GM12878 (cell line): ENCODE results near the gene BBLN. TPM values are rescaled to one million over a fixed set of nuclear protein-coding genes. Genes with fewer than 3 reads are reported as not detected.

Experiments
- ATAC-seq: fragments of 200-7000 bp; cut with Tn5 transposase; 3 replicates; pipeline ENCODE4 v1.9.1; 2020; ENCODE audit warnings: mild to moderate bottlenecking, moderate library complexity
- BruUV-seq: library from RNA; stranded (reverse); fragments of 400-500 nt; replicated peaks from 2 replicates; lab custom pipeline; 2021; lab: Mats Ljungman, UMichigan
- CTCF ChIA-PET: fragments of 300-600 bp; sonication (Branson Sonifier 250); formaldehyde crosslinking; extraction: SDS; loops from one replicate; lab custom pipeline; 2021; ENCODE audit warnings: inconsistent platforms; lab: Yijun Ruan, JAX
- POLR2A ChIA-PET: fragments of 350-600 bp; formaldehyde crosslinking; extraction: SDS; loops from one replicate; lab custom pipeline; 2021; ENCODE audit warnings: inconsistent platforms; lab: Charles Lee
- RAD21 ChIA-PET: fragments of 300-600 bp; sonication (Branson Sonifier 250); formaldehyde crosslinking; loops from one replicate; lab custom pipeline; 2023; ENCODE audit warnings: antibody characterized with exemption; ENCODE audit not compliant: unreplicated experiment; lab: Charles Lee
- SMC1A ChIA-PET: fragments of 300-600 bp; sonication (Branson Sonifier 250); formaldehyde crosslinking; loops from one replicate; lab custom pipeline; 2023; ENCODE audit not compliant: unreplicated experiment, uncharacterized antibody; lab: Charles Lee
- DNase-seq: peaks from one replicate; pipeline ENCODE4 v3.0.0-alpha.2; 2011; ENCODE audit warnings: low read depth, low spot score
- FAIRE-seq: peaks from 3 replicates; lab custom pipeline; 2011; peaks lifted over from hg19 to GRCh38; lab: Jason Lieb, UNC
- H2AFZ ChIP-seq: 2 replicates; pipeline ENCODE4 v1.6.0; 2011; ENCODE audit warnings: low read depth, low read length, control low read depth; ENCODE audit not compliant: control insufficient read depth
- H3K27ac ChIP-seq: 2 replicates; pipeline ENCODE4 v1.5.1; 2011; ENCODE audit warnings: control low read depth; ENCODE audit not compliant: control insufficient read depth, insufficient read depth
- H3K27me3 ChIP-seq, 2 experiments: replicated peaks in 1 of 2; 2 replicates each; pipeline versions ENCODE4 v1.6.0 to v1.6.1; 2011; ENCODE audit warnings: low read length in 1 of 2; ENCODE audit not compliant: control insufficient read depth in 2 of 2, insufficient read depth in 2 of 2
- H3K36me3 ChIP-seq, 2 experiments: 2 replicates each; pipeline ENCODE4 v1.5.1; 2011; ENCODE audit warnings: low read length in 1 of 2; ENCODE audit not compliant: control insufficient read depth in 2 of 2, insufficient read depth in 2 of 2
- H3K4me1 ChIP-seq: 2 replicates; pipeline ENCODE4 v1.6.1; 2011; ENCODE audit warnings: mild to moderate bottlenecking, low read length, moderate library complexity, mixed read lengths; ENCODE audit not compliant: control insufficient read depth, insufficient read depth
- H3K4me2 ChIP-seq: 2 replicates; pipeline ENCODE4 v1.6.0; 2011; ENCODE audit warnings: control low read depth; ENCODE audit not compliant: control insufficient read depth, insufficient read depth
- H3K4me3 ChIP-seq: fragments of 200-600 bp; sonication (generic); 2 replicates; pipeline ENCODE4 v1.5.1; 2016
- H3K79me2 ChIP-seq: 2 replicates; pipeline ENCODE4 v1.6.0; 2011; ENCODE audit warnings: low read length; ENCODE audit not compliant: control insufficient read depth, insufficient read depth
- H3K9ac ChIP-seq: 2 replicates; pipeline ENCODE4 v1.8.0; 2011; ENCODE audit warnings: low read length, control low read depth, mixed read lengths; ENCODE audit not compliant: control insufficient read depth, insufficient read depth
- H3K9me3 ChIP-seq: replicated peaks from 3 replicates; pipeline ENCODE4 v1.5.1; 2011; ENCODE audit warnings: mild to moderate bottlenecking, low read length; ENCODE audit not compliant: control insufficient read depth, insufficient read depth
- H4K20me1 ChIP-seq: 2 replicates; pipeline ENCODE4 v1.6.0; 2011; ENCODE audit not compliant: control insufficient read depth, insufficient read depth
- E2F4 ChIP-seq: IDR thresholded peaks from 2 replicates; pipeline ENCODE4 v1.6.1; 2012; ENCODE audit warnings: low read depth, low read length, improper control_type of control experiment
- E4F1 ChIP-seq: fragments of 450-650 bp; IDR thresholded peaks from 2 replicates; pipeline ENCODE4 v1.6.1; 2018; ENCODE audit warnings: borderline replicate concordance, mild to moderate bottlenecking; ENCODE audit not compliant: partially characterized antibody
- IRF4 ChIP-seq: IDR thresholded peaks from 2 replicates; pipeline ENCODE4 v1.6.1; 2011; ENCODE audit warnings: low read depth, low read length
- USF2 ChIP-seq: IDR thresholded peaks from 2 replicates; pipeline ENCODE4 v1.6.1; 2011; ENCODE audit warnings: low read depth, low read length, improper control_type of control experiment, borderline replicate concordance
- ZBTB11 ChIP-seq: fragments of 450-650 bp; formaldehyde crosslinking; IDR thresholded peaks from 2 replicates; pipeline ENCODE4 v1.5.0; 2022; ENCODE audit warnings: mild to moderate bottlenecking, missing genetic modification characterization
- WGBS: methylation state at CpG from one replicate; pipeline ENCODE4 v1.1.6; 2016; ENCODE audit warnings: low lambda C conversion rate; ENCODE audit not compliant: insufficient replicate concordance, insufficient coverage; ENCODE audit errors: missing lambda C conversion rate; 5-methylcytosine and 5-hydroxymethylcytosine counted together
- in situ Hi-C: fragments of 300-500 bp; cut with MboI; formaldehyde crosslinking; loops from 9 replicates; pipeline ENCODE4 v1.14.3; 2018; ENCODE audit warnings: mixed read lengths
- intact Hi-C: fragments of 100-400 bp; cut with micrococcal nuclease; formaldehyde crosslinking; loops from one replicate; pipeline ENCODE4 v1.14.2; 2022; ENCODE audit not compliant: unreplicated experiment
- polyA plus RNA-seq, 11 experiments: library from polyadenylated mRNA; depleted of rRNA in 4 of 11; unstranded in 6 of 11; stranded (reverse) in 5 of 11; fragments of >200 nt; fragmentation: Nextera tagmentation in 4 of 11; fragmentation: Illumina TruSeq in 1 of 11; extraction: Ambion mirVana in 4 of 11; extraction: Trizol in 1 of 11; gene quantifications; 1 replicate in 1 of 11; 2 replicates in 10 of 11; pipeline versions ENCODE4 v1.2.1 to v1.2.3, GENCODE V29; 2011 to 2016; ENCODE audit warnings: inconsistent platforms in 2 of 11, missing spikeins in 2 of 11, low read depth in 1 of 11
- total RNA-seq, 4 experiments: library from RNA; depleted of rRNA in 3 of 4; stranded (reverse); fragments of >200 nt in 3 of 4; fragmentation: Illumina TruSeq in 1 of 4; extraction: Trizol in 1 of 4; gene quantifications; 2 replicates each; pipeline versions ENCODE4 v1.2.1 to v1.2.3, GENCODE V29; 2013 to 2021

BBLN gene
- total and polyA plus RNA-seq, 10 of the 15 experiments (the other 5 are each of a cell fraction or from before 2014, with no cell fraction given) = 3.8 to 194 (median 66.2) TPM

- Histone ChIP-seq H3K4me3 (no peak overlapping the region), H4K20me1 (no peaks in the 10 kb centered on the region), H3K9ac (no peak overlapping the region), H3K36me3 (no peaks in the 10 kb centered on the region), H3K27ac (no peak overlapping the region), H2AFZ (no peak overlapping the region), H3K4me1 (no peaks in the 10 kb centered on the region), H3K9me3 (no peaks in the 10 kb centered on the region), H3K4me2 (no peak overlapping the region), H3K79me2 (no peaks in the 10 kb centered on the region), H3K27me3 (peaks cover 1 to 2% of the 10 kb centered on the region in 2 experiments; a peak in 2 of 4 replicates)
- ATAC-seq (no peak), DNase-seq (no peak), FAIRE-seq (no peak)
- ChIA-PET CTCF (interaction anchor here (0.8 to 1.0 kb wide), 2 partner anchors 13 to 21 kb away, joined by 3 to 4 read pairs; no protein-coding TSS in a partner anchor), SMC1A (no interaction called here), POLR2A (no interaction called here), RAD21 (no interaction called here)
- TF ChIP-seq IRF4 (no peak), USF2 (no peak), ZBTB11 (CRISPR knock-in tag) (no peak), E4F1 (no peak), E2F4 (no peak)
- intact Hi-C loops = no loop called here
- BruUV-seq = no TSS peak
- in situ Hi-C loops = no loop called here
- 20% methylated on average over 12 of the region's 12 CpGs for WGBS
Measured at GRCh38 chr9:128211186-128211980, 51.3 kb downstream of the BBLN start.
